HEK293T (cell line): ENCODE data around the gene FBLN1.

Experiments used
- ARNT ChIP-seq: fragments of 450-650 bp; IDR thresholded peaks from 2 replicates; pipeline ENCODE4 v1.6.1; 2017; ENCODE audit warnings: mild to moderate bottlenecking
- BHLHE40 ChIP-seq: fragments of 450-650 bp; IDR thresholded peaks from 2 replicates; pipeline ENCODE4 v1.6.1; 2016; ENCODE audit warnings: mild to moderate bottlenecking, moderate library complexity, borderline replicate concordance
- ELF4 ChIP-seq: fragments of 450-650 bp; IDR thresholded peaks from 2 replicates; pipeline ENCODE4 v1.6.1; 2017; ENCODE audit warnings: antibody characterized with exemption
- FOXA1 ChIP-seq: fragments of 450-650 bp; IDR thresholded peaks from 2 replicates; pipeline ENCODE4 v1.6.1; 2016; ENCODE audit warnings: mild to moderate bottlenecking
- FOXK2 ChIP-seq: fragments of 450-650 bp; IDR thresholded peaks from 2 replicates; pipeline ENCODE4 v1.6.1; 2016; ENCODE audit warnings: mild to moderate bottlenecking
- FOXM1 ChIP-seq: fragments of 450-650 bp; IDR thresholded peaks from 2 replicates; pipeline ENCODE4 v1.6.1; 2017; ENCODE audit warnings: mild to moderate bottlenecking, borderline replicate concordance
- HDGF ChIP-seq: fragments of 450-650 bp; IDR thresholded peaks from 2 replicates; pipeline ENCODE4 v1.6.1; 2017; ENCODE audit warnings: antibody characterized with exemption, borderline replicate concordance
- LEF1 ChIP-seq: fragments of 450-650 bp; IDR thresholded peaks from 2 replicates; pipeline ENCODE4 v1.6.1; 2017; ENCODE audit warnings: mild to moderate bottlenecking, borderline replicate concordance
- NFRKB ChIP-seq: fragments of 450-650 bp; IDR thresholded peaks from 2 replicates; pipeline ENCODE4 v1.6.1; 2016; ENCODE audit warnings: mild to moderate bottlenecking, moderate library complexity
- SP1 ChIP-seq: fragments of 450-650 bp; IDR thresholded peaks from 2 replicates; pipeline ENCODE4 v1.6.1; 2017
- SUZ12 ChIP-seq: fragments of 450-650 bp; IDR thresholded peaks from 2 replicates; pipeline ENCODE4 v1.6.1; 2016; ENCODE audit warnings: mild to moderate bottlenecking
- TARDBP ChIP-seq: fragments of 450-650 bp; IDR thresholded peaks from 2 replicates; pipeline ENCODE4 v1.6.1; 2016
- ZNF384 ChIP-seq: fragments of 450-650 bp; IDR thresholded peaks from 2 replicates; pipeline ENCODE4 v1.6.1; 2016
- TF ChIP-seq, protein P1 (sequence below): fragments of 450-650 bp; IDR thresholded peaks from 2 replicates; pipeline ENCODE4 v1.6.1; 2016

DNA sequence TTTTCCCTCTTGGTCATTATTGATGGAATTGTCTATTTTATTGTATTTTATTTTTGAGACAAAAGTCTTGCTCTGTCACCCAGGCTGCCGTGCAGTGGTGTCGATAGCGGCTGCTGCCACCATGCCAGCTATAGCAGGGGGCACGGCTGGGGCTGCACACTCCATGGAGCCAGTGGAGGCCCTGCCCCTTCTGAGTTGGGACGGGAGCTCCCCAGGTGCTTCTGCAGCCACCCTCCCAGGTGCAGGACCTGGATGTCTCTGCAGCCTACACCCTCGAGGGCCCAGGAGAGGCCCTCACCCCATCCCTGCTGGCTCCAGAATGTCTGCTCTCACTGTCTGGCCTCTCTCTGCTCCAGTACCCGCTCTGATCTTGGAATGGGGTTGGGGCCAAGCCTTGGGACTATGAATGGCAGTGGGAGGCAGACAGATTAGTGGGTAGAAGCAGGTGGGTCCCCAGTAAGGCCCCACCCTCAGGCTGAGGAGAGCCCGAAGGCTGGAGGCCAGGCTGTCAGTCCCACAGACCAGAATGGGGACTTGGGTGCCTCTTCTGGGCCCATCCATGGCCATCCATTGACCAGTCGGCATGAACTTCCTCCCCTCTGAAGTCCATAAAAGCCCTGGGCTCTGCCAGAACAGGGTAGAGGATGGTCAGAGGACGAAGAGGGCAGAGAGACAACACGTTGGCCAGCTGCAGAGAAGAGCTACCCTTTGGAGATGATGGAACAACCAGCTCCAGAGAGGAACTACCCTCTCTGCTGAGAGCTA lies 119.3 kb downstream of the FBLN1 start:
- TF ChIP-seq SP1 (no peak), BHLHE40 (no peak), FOXA1 (no peak), TARDBP (no peak), SUZ12 (no peak), ELF4 (no peak), FOXK2 (no peak), FOXM1 (no peak), ARNT (no peak), NFRKB (no peak), HDGF (no peak), ZNF384 (no peak), LEF1 (no peak)
- TF ChIP-seq, protein P1, sequence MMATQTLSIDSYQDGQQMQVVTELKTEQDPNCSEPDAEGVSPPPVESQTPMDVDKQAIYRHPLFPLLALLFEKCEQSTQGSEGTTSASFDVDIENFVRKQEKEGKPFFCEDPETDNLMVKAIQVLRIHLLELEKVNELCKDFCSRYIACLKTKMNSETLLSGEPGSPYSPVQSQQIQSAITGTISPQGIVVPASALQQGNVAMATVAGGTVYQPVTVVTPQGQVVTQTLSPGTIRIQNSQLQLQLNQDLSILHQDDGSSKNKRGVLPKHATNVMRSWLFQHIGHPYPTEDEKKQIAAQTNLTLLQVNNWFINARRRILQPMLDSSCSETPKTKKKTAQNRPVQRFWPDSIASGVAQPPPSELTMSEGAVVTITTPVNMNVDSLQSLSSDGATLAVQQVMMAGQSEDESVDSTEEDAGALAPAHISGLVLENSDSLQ = no peak
